ENCODE data around the gene GADD45B. TPM values are rescaled to one million over a fixed set of nuclear protein-coding genes. Genes with fewer than 3 reads are reported as not detected.

Gene GADD45B
- total and polyA plus RNA-seq, 10 of the 15 experiments (the other 5 are each of a cell fraction or from before 2014, with no cell fraction given): 2.4 to 180 (median 91.1) TPM

GRCh38 chr19:2487090-2487489, 11.2 kb downstream of the GADD45B start:
- Histone ChIP-seq H2AFZ (ENCODE audit: control insufficient read depth, low read depth, low read length) (no peak overlapping the region), H3K27me3 (replicated peaks in 1 of 2; ENCODE audit: control insufficient read depth in 2 of 2, insufficient read depth in 2 of 2, low read length in 1 of 2) (peaks cover 0 to 7% of the 10 kb centered on the region in 2 experiments; a peak in 2 of 4 replicates), H3K27ac (ENCODE audit: control insufficient read depth, insufficient read depth) (no peak overlapping the region), H3K9ac (ENCODE audit: control insufficient read depth, insufficient read depth, low read length) (no peak overlapping the region), H4K20me1 (ENCODE audit: control insufficient read depth, insufficient read depth) (no peaks in the 10 kb centered on the region), H3K4me2 (ENCODE audit: control insufficient read depth, insufficient read depth) (no peak overlapping the region), H3K4me1 (ENCODE audit: control insufficient read depth, insufficient read depth, low read length) (peaks cover 23% of the 10 kb centered on the region), H3K9me3 (replicated peaks; ENCODE audit: control insufficient read depth, insufficient read depth, low read length) (peaks cover 2% of the 10 kb centered on the region; the same call in 1 of the 3 replicates), H3K79me2 (ENCODE audit: control insufficient read depth, insufficient read depth, low read length) (no peaks in the 10 kb centered on the region), H3K4me3 (no peak overlapping the region), H3K36me3 (ENCODE audit: control insufficient read depth in 2 of 2, insufficient read depth in 2 of 2, low read length in 1 of 2) (no peaks in the 10 kb centered on the region)
- ChIA-PET SMC1A (ENCODE audit: uncharacterized antibody, unreplicated experiment) (no interaction called here), RAD21 (ENCODE audit: unreplicated experiment) (no interaction called here), CTCF (no interaction called here), POLR2A (no interaction called here)
- intact Hi-C loops (cut with micrococcal nuclease; ENCODE audit: unreplicated experiment) (no loop called here), in situ Hi-C loops (cut with MboI) (no loop called here)
- WGBS (ENCODE audit: insufficient coverage, insufficient replicate concordance, low lambda C conversion rate, missing lambda C conversion rate): 54% methylated on average over 12 of the region's 12 CpGs
- FAIRE-seq: no peak
- TF ChIP-seq DPF2 (IDR thresholded peaks at IDR 0.05) (peak; percentile 92), RB1 (IDR thresholded peaks at IDR 0.05; ENCODE audit: borderline replicate concordance) (no peak), BMI1 (IDR thresholded peaks at IDR 0.05; ENCODE audit: borderline replicate concordance) (no peak), NRF1 (conservative IDR thresholded peaks at IDR 0.05; ENCODE audit: low read depth, low read length) (no peak)
- ATAC-seq: no peak
- no peak for DNase-seq (ENCODE audit: low read depth, low spot score)
- BruUV-seq (replicated peaks): no TSS peak

- Histone ChIP-seq H3K9ac (ENCODE audit: control insufficient read depth, insufficient read depth, low read length) (no peak overlapping the region), H3K4me2 (ENCODE audit: control insufficient read depth, insufficient read depth) (no peak overlapping the region), H3K27me3 (replicated peaks in 1 of 2; ENCODE audit: control insufficient read depth in 2 of 2, insufficient read depth in 2 of 2, low read length in 1 of 2) (peaks cover 0 to 7% of the 10 kb centered on the region in 2 experiments; a peak in 2 of 4 replicates), H4K20me1 (ENCODE audit: control insufficient read depth, insufficient read depth) (no peaks in the 10 kb centered on the region), H3K27ac (ENCODE audit: control insufficient read depth, insufficient read depth) (no peak overlapping the region), H2AFZ (ENCODE audit: control insufficient read depth, low read depth, low read length) (no peak overlapping the region), H3K36me3 (ENCODE audit: control insufficient read depth in 2 of 2, insufficient read depth in 2 of 2, low read length in 1 of 2) (no peaks in the 10 kb centered on the region), H3K4me3 (no peak overlapping the region), H3K4me1 (ENCODE audit: control insufficient read depth, insufficient read depth, low read length) (peaks cover 23% of the 10 kb centered on the region), H3K9me3 (replicated peaks; ENCODE audit: control insufficient read depth, insufficient read depth, low read length) (no peaks in the 10 kb centered on the region; the same call in 2 of the 3 replicates), H3K79me2 (ENCODE audit: control insufficient read depth, insufficient read depth, low read length) (no peaks in the 10 kb centered on the region)
- BruUV-seq (replicated peaks): no TSS peak
- in situ Hi-C loops (cut with MboI): no loop called here
- no peak for ATAC-seq
- CTCF ChIA-PET: no interaction called here
- FAIRE-seq: no peak
- SMC1A ChIA-PET (ENCODE audit: uncharacterized antibody, unreplicated experiment): no interaction called here
- POLR2A ChIA-PET: no interaction called here
- 43% methylated on average over 11 of the region's 15 CpGs for WGBS (ENCODE audit: insufficient coverage, insufficient replicate concordance, low lambda C conversion rate, missing lambda C conversion rate)
- RAD21 ChIA-PET (ENCODE audit: unreplicated experiment): no interaction called here
- DNase-seq (ENCODE audit: low read depth, low spot score): no peak
- intact Hi-C loops (cut with micrococcal nuclease; ENCODE audit: unreplicated experiment): no loop called here
- no peak for TF ChIP-seq CEBPZ (IDR thresholded peaks at IDR 0.05; ENCODE audit: low read depth, low read length)
- TF ChIP-seq REST (IDR thresholded peaks at IDR 0.05; ENCODE audit: low read depth, low read length): no peak
- no peak for TF ChIP-seq ETV6 (conservative IDR thresholded peaks at IDR 0.05 in 1 of 2, IDR thresholded peaks at IDR 0.05 in 1 of 2; ENCODE audit: borderline replicate concordance in 1 of 2, low read depth in 1 of 2)
- TF ChIP-seq HDAC6 (IDR thresholded peaks at IDR 0.05; ENCODE audit: unreplicated experiment): no peak
- no peak for TF ChIP-seq CHD1 (IDR thresholded peaks at IDR 0.05; ENCODE audit: low read depth, low read length)
- TF ChIP-seq PKNOX1 (IDR thresholded peaks at IDR 0.05): no peak
Observed at GRCh38 chr19:2487842-2488241, 11.9 kb downstream of the GADD45B start.
